ENCODE measurements around the gene MELTF. TPM values are rescaled to one million over a fixed set of nuclear protein-coding genes. Genes with fewer than 3 reads are reported as not detected.
"Not testable (repeated sequence)": the region's sequence is repeated elsewhere in the genome, so short reads cannot be mapped to it uniquely, and the experiment has no call there.

The MELTF gene
- 4.7 and 6.0 TPM in 2 replicates for total RNA-seq (2014; rRNA removed; shearing (Covaris generic))

DNA sequence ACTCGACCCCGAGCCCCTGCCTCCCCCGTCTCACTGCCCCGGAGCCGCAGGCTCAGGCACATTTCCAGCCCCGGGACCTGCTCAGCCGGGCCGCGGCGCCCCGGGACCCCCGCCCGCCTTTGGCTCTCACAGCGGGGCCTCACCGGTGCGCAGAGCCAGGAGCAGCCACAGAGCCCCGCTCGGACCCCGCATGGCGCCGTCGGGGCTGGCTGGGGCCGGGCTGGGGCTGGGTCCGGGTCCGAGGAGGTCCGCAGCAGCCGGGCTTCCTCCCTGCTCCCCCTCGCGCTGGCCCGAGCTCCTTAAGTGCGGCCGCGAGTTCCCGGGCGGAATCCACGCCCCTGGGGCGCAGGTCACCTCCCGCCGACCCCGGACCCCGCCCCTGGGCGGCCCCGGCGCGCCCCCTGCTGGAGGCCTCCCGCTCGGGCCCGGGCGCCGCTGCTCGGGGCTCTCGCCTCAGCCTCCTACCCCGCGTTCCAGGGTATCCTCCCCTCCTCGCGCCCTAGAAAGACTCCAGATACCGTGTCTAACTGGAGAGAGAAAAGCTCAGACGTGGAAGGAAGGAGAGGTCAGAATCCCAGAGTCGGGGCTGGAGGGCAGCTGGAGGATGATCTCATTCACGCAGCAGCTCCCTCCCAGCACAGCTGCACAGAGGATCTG, at the start of gene MELTF:
TSS of gene MELTF (minus strand) at position 307 of the 657 bp plus-strand sequence. CDS start at position 192, 115 bp downstream.
- Histone ChIP-seq H3K27me3 (no peaks in the 10 kb centered on the region), H3K4me3 (peak within 1 kb of the TSS; percentile 75), H3K27ac (peak within 1 kb of the TSS; percentile 79), H3K9me3 (replicated peaks) (no peaks in the 10 kb centered on the region), H3K4me1 (peaks cover 9% of the 10 kb centered on the region; the same call in 1 of the 2 replicates), H3K36me3 (no peaks in the 10 kb centered on the region)
- DNase-seq = peak; percentile 89 to 91

DNA sequence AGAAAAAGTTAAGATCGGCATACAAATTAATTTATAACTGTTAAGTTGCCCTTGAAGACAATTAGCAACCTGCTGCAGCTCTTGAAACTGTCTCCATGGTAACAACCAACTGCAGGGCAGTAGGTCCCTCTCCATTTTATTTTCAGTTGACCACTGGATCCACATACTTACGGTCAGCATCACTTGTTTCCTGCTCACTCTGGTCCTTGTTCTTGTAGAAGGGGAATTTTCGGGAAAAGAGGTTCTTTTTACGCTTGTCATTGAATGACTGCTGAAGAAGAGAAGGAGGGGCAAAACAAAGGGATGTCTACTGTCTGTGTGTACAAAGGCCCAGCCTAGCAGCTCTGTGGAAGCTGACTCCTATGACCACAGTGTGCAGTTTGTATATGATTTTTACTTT, 46.8 kb upstream of the MELTF start:
- Histone ChIP-seq H3K27ac (no peak overlapping the region), H3K36me3 (peaks cover 13% of the 10 kb centered on the region; the same call in 1 of the 2 replicates), H3K27me3 (no peaks in the 10 kb centered on the region), H3K4me1 (no peaks in the 10 kb centered on the region), H3K4me3 (no peak overlapping the region), H3K9me3 (replicated peaks) (no peaks in the 10 kb centered on the region)
- no peak for DNase-seq

DNA sequence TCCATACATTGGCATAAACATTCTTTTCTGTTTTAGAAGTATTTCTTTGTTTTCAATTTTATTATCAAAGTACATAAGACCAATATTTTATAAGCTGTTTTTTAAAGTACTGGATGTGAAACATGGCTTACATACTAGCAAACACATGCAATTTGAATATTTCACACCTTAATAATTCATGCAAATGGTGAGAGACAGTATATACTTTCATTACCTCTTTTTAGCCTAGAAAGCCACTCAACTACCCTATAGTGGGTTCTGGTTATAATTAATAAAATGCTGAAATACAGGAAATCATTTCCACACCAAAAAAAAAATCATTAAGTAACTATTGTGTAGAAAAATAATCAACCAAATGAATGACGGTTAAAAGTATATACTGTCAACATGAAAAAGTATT, 38.5 kb upstream of the MELTF start:
- no peak overlapping the region for H3K27ac ChIP-seq
- DNase-seq = no peak
- no peaks in the 10 kb centered on the region for H3K27me3 ChIP-seq
- H3K4me3 ChIP-seq = no peak overlapping the region
- H3K36me3 ChIP-seq = peaks cover 12% of the 10 kb centered on the region
- H3K9me3 ChIP-seq (replicated peaks) = no peaks in the 10 kb centered on the region
- no peaks in the 10 kb centered on the region for H3K4me1 ChIP-seq

DNA sequence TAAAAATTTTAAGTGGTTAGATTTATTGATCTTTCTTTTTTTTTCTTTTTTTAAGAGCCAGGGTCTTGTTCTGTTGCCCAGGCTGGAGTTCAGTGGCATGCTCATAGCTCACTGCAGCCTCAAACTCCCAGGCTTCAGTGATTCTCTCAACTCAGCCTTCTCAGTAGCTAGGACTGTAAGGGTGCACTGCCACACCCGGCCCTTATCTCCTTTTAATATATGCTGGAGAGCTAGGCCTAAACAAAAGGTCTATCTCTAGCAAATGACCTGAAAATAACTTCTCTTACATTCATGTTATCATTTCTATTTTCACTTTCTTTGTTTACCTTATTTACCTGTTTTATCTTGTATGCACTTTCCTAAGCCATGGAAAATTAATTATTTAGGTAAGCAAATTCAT, 35.2 kb upstream of the MELTF start:
- DNase-seq = no peak
- Histone ChIP-seq H3K36me3 (peaks cover 28% of the 10 kb centered on the region), H3K27me3 (no peaks in the 10 kb centered on the region), H3K4me1 (no peaks in the 10 kb centered on the region), H3K27ac (no peak overlapping the region), H3K9me3 (replicated peaks) (no peaks in the 10 kb centered on the region), H3K4me3 (no peak overlapping the region)

- H3K27me3 ChIP-seq = no peaks in the 10 kb centered on the region
- peaks cover 40% of the 10 kb centered on the region for H3K36me3 ChIP-seq
- no peak overlapping the region for H3K27ac ChIP-seq
Measured at GRCh38 chr3:197062446-197062845, 32.8 kb upstream of the MELTF start.

DNA sequence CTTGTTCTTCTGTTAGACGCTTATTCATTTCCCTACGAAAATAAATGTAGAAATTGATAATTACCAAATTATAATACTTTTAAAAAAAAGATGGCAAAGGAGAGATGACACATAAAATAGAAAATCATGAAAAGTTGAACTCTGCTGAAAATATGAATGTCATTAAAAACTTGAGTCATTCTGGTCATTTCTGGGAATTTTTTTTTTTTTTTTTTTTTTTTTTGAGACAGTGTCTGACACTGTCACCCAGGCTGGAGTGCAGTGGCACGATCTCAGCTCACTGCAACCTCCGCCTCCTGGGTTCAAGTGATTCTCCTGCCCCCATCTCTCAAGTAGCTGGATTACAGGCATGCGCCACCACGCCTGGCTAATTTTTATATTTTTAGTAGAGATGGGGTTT, 22.0 kb upstream of the MELTF start:
- not testable (repeated sequence) for H3K4me1 ChIP-seq; H3K27ac ChIP-seq; DNase-seq; H3K4me3 ChIP-seq; H3K9me3 ChIP-seq (replicated peaks); H3K27me3 ChIP-seq
- peaks cover 52% of the 10 kb centered on the region for H3K36me3 ChIP-seq

More at GRCh38 chr3:197062446-197062845, 32.8 kb upstream of the MELTF start:
- H3K9me3 ChIP-seq (replicated peaks) = no peaks in the 10 kb centered on the region
- no peak for DNase-seq
- H3K4me3 ChIP-seq = no peak overlapping the region
- no peaks in the 10 kb centered on the region for H3K4me1 ChIP-seq

DNA sequence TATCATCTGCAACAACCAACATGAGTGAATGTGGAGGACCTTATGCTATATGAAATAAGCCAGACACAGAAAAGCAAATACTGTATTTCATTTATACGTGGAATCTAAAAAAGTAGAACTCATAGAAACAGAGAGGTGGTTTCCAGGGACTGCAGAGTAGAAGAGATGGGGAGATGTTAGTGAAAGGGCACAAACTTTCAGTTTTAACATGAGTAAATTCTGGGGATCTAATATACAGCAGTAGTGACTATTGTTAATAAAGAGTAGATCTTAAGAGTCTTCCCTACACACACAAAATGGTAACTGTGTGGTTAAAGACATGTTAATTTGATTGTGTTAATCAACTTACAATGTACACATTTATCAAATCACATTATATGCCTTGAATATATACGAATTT, 20.9 kb upstream of the MELTF start:
- H3K9me3 ChIP-seq (replicated peaks) = no peaks in the 10 kb centered on the region
- peaks cover 48% of the 10 kb centered on the region for H3K36me3 ChIP-seq
- H3K4me1 ChIP-seq = no peaks in the 10 kb centered on the region
- H3K27me3 ChIP-seq = no peaks in the 10 kb centered on the region
- H3K27ac ChIP-seq = no peak overlapping the region
- no peak overlapping the region for H3K4me3 ChIP-seq
- DNase-seq = no peak

- Histone ChIP-seq H3K27me3 (no peaks in the 10 kb centered on the region), H3K9me3 (replicated peaks) (no peaks in the 10 kb centered on the region), H3K36me3 (peaks cover 21% of the 10 kb centered on the region), H3K4me3 (no peak overlapping the region), H3K4me1 (no peaks in the 10 kb centered on the region), H3K27ac (no peak overlapping the region)
- no peak for DNase-seq
Measured at GRCh38 chr3:197042539-197042938, 12.9 kb upstream of the MELTF start.

GRCh38 chr3:197041875-197042488, 12.4 kb upstream of the MELTF start:
- DNase-seq = no peak
- Histone ChIP-seq H3K27ac (no peak overlapping the region), H3K4me1 (no peaks in the 10 kb centered on the region), H3K4me3 (no peak overlapping the region), H3K27me3 (no peaks in the 10 kb centered on the region), H3K36me3 (peaks cover 18% of the 10 kb centered on the region), H3K9me3 (replicated peaks) (no peaks in the 10 kb centered on the region)

GRCh38 chr3:197040658-197041057, 11.0 kb upstream of the MELTF start:
- no peaks in the 10 kb centered on the region for H3K4me1 ChIP-seq
- no peak overlapping the region for H3K4me3 ChIP-seq
- peaks cover 16% of the 10 kb centered on the region for H3K36me3 ChIP-seq
- no peak overlapping the region for H3K27ac ChIP-seq
- H3K27me3 ChIP-seq = no peaks in the 10 kb centered on the region
- no peak for DNase-seq
- no peaks in the 10 kb centered on the region for H3K9me3 ChIP-seq (replicated peaks)

- Histone ChIP-seq H3K27me3 (no peaks in the 10 kb centered on the region), H3K4me1 (no peaks in the 10 kb centered on the region), H3K9me3 (replicated peaks) (no peaks in the 10 kb centered on the region), H3K27ac (no peak overlapping the region), H3K36me3 (peaks cover 9% of the 10 kb centered on the region; the same call in 1 of the 2 replicates), H3K4me3 (no peak overlapping the region)
- no peak for DNase-seq
Measured at GRCh38 chr3:197038679-197039462, 9.3 kb upstream of the MELTF start.

GRCh38 chr3:197035577-197035976, 6.0 kb upstream of the MELTF start:
- Histone ChIP-seq H3K4me3 (no peak overlapping the region), H3K27me3 (no peaks in the 10 kb centered on the region), H3K9me3 (replicated peaks) (no peaks in the 10 kb centered on the region), H3K4me1 (peaks cover 6% of the 10 kb centered on the region; the same call in 1 of the 2 replicates), H3K36me3 (0 out of 2 replicates have a peak, but pooled peaks cover 2% of the 10 kb centered on the region), H3K27ac (no peak overlapping the region)
- DNase-seq = no peak

DNA sequence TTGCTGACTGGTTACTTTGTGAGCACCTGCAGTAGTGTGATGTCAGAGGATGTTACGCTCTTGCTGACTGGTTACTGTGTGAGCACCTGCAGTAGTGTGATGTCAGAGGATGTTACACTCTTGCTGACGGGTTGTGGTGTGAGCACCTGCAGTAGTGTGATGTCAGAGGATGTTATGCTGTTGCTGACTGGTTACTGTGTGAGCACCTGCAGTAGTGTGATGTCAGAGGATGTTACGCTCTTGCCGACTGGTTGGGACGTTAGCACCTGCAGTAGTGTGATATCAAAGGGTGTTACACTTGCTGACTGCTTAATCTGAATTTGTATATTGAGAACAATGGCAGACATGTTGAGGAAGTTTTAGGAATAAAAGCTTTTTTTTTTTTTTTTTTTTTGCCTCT, 5.2 kb upstream of the MELTF start:
- H3K36me3 ChIP-seq; H3K4me3 ChIP-seq; H3K27me3 ChIP-seq; H3K27ac ChIP-seq; H3K4me1 ChIP-seq; H3K9me3 ChIP-seq (replicated peaks); DNase-seq: not testable (repeated sequence)

DNA sequence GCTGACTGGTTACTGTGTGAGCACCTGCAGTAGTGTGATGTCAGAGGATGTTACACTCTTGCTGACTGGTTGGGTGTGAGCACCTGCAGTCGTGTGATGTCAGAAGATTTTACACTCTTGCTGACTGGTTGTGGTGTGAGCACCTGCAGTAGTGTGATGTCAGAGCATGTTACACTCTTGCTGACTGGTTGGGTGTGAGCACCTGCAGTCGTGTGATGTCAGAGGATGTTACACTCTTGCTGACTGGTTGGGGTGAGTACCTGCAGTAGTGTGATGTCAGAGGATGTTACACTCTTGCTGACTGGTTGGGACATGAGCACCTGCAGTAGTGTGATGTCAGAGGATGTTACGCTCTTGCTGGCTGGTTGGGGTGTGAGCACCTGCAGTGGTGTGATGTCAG, 4.1 kb upstream of the MELTF start:
- H3K4me3 ChIP-seq; H3K27me3 ChIP-seq; H3K9me3 ChIP-seq (replicated peaks); H3K36me3 ChIP-seq; DNase-seq; H3K27ac ChIP-seq; H3K4me1 ChIP-seq: not testable (repeated sequence)

Data from SJCRH30 (cell line).